ENCODE measurements around the gene SYT3.

- TF ChIP-seq, protein P1, sequence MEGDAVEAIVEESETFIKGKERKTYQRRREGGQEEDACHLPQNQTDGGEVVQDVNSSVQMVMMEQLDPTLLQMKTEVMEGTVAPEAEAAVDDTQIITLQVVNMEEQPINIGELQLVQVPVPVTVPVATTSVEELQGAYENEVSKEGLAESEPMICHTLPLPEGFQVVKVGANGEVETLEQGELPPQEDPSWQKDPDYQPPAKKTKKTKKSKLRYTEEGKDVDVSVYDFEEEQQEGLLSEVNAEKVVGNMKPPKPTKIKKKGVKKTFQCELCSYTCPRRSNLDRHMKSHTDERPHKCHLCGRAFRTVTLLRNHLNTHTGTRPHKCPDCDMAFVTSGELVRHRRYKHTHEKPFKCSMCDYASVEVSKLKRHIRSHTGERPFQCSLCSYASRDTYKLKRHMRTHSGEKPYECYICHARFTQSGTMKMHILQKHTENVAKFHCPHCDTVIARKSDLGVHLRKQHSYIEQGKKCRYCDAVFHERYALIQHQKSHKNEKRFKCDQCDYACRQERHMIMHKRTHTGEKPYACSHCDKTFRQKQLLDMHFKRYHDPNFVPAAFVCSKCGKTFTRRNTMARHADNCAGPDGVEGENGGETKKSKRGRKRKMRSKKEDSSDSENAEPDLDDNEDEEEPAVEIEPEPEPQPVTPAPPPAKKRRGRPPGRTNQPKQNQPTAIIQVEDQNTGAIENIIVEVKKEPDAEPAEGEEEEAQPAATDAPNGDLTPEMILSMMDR (conservative IDR thresholded peaks at IDR 0.05; ENCODE audit: low read depth, low read length) = no peak
- TF ChIP-seq EZH2 (IDR thresholded peaks at IDR 0.05; ENCODE audit: borderline replicate concordance, low read depth, low read length, poor library complexity, severe bottlenecking) = peak; percentile 54
Observed at GRCh38 chr19:50667759-50668231, 28.1 kb upstream of the SYT3 start.
